Natural killer cell treated with Interleukin-12 subunit alpha and Interleukin-12 subunit beta and Interleukin-15 and Interleukin-18, amount 100 ng/mL, for 72 hours (primary cell): ENCODE results near the gene UNC79. TPM values are rescaled to one million over a fixed set of nuclear protein-coding genes. Genes with fewer than 3 reads are reported as not detected.

ENCODE experiments used
- ATAC-seq, 2 donors: fragments of 150-1000 bp; cut with Tn5 transposase in 1 of 2; sonication (Bioruptor Pico), chemical (Tn5 transposase) in 1 of 2; 2 replicates each; pipeline ENCODE4 v1.10.0; 2021
- DNase-seq: peaks from one replicate; pipeline ENCODE4 v3.0.0; 2022; ENCODE audit warnings: low spot score
- H3K27ac Mint-ChIP-seq, 2 donors: 1 replicate in 1 of 2; 2 replicates in 1 of 2; pipeline ENCODE4 v1.8.0; 2022; ENCODE audit warnings: mixed read lengths in 2 of 2, mild to moderate bottlenecking in 1 of 2, moderate library complexity in 1 of 2
- H3K27me3 Mint-ChIP-seq, 2 donors: 1 replicate in 1 of 2; 2 replicates in 1 of 2; pipeline ENCODE4 v1.8.0; 2022; ENCODE audit warnings: mixed read lengths in 2 of 2
- H3K36me3 Mint-ChIP-seq: one replicate; pipeline ENCODE4 v1.8.0; 2022; ENCODE audit warnings: mixed read lengths
- H3K4me1 Mint-ChIP-seq, 2 donors: 1 replicate in 1 of 2; 2 replicates in 1 of 2; pipeline ENCODE4 v1.8.0; 2022; ENCODE audit warnings: low read depth in 2 of 2, mixed read lengths in 2 of 2, mild to moderate bottlenecking in 1 of 2
- H3K4me3 Mint-ChIP-seq: one replicate; pipeline ENCODE4 v1.8.0; 2022; ENCODE audit warnings: mixed read lengths
- H3K9me3 Mint-ChIP-seq: 2 replicates; pipeline ENCODE4 v1.8.0; 2022; ENCODE audit warnings: mixed read lengths
- total RNA-seq, 2 donors: library from RNA; stranded (reverse); gene quantifications; one replicate each; pipeline ENCODE4 v1.2.3, GENCODE V29; 2022

Gene UNC79
- total RNA-seq, 2 donors from 2014 or later = 0.02 to 0.06 TPM

- H3K27ac Mint-ChIP-seq = no peak overlapping the region
- no peaks in the 10 kb centered on the region for H3K9me3 Mint-ChIP-seq
- peaks cover 0 to 2% of the 10 kb centered on the region in 2 donors for H3K27me3 Mint-ChIP-seq
- no peak overlapping the region for H3K4me3 Mint-ChIP-seq
- ATAC-seq (no peak), DNase-seq (no peak)
- H3K4me1 Mint-ChIP-seq = no peaks in the 10 kb centered on the region
- no peaks in the 10 kb centered on the region for H3K36me3 Mint-ChIP-seq
Observed at GRCh38 chr14:93715279-93715927, 284.7 kb downstream of the UNC79 start.

DNA sequence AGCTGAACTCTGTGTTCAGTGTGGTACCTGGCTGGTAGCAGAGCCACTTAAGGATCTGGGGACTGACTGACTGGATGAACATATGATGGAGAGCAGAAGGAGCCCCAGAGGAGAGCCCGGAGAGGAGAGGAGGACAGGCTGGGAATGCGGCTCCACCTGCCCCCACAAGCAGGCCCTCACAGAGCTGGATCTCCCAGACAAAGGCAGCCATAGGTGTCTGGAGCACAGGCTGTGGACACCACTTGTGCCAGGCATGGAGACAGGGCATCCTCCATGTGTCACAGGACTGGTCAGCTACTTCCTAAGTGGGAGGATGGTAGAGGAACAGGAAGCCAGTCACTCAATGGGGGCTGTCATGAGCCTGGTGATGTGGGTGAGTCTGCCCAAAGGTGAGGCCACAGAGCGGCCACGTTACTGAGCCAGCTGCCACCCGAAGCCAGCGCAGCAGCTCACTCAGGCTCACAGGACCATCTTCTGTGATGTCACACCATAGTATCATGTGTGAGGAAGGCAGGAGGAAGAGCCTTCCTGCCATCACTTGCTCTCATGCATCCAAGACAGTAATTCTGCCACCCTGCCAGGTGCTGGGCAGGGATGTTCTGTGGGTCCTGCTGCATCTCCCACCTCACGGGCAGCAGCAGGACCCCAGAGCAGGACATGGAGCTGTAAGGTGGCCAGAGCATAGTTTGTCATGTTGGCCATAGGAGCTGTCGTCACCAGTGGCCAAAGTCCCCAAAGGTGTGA, 285.4 kb downstream of the UNC79 start:
- Mint-ChIP-seq H3K36me3 (no peaks in the 10 kb centered on the region), H3K4me1 (no peaks in the 10 kb centered on the region), H3K9me3 (no peaks in the 10 kb centered on the region), H3K27ac (no peak overlapping the region), H3K4me3 (no peak overlapping the region), H3K27me3 (peaks cover 0 to 2% of the 10 kb centered on the region in 2 donors)
- no peak for ATAC-seq
- no peak for DNase-seq

- Mint-ChIP-seq H3K27ac (no peak overlapping the region), H3K27me3 (peaks cover 0 to 2% of the 10 kb centered on the region in 2 donors), H3K4me3 (no peak overlapping the region), H3K36me3 (no peaks in the 10 kb centered on the region), H3K4me1 (peaks cover 0 to 6% of the 10 kb centered on the region in 2 donors), H3K9me3 (no peaks in the 10 kb centered on the region)
- ATAC-seq (peak in 1 of 2 donors; percentile 7), DNase-seq (no peak)
Observed at GRCh38 chr14:93716746-93717667, 286.3 kb downstream of the UNC79 start.

DNA sequence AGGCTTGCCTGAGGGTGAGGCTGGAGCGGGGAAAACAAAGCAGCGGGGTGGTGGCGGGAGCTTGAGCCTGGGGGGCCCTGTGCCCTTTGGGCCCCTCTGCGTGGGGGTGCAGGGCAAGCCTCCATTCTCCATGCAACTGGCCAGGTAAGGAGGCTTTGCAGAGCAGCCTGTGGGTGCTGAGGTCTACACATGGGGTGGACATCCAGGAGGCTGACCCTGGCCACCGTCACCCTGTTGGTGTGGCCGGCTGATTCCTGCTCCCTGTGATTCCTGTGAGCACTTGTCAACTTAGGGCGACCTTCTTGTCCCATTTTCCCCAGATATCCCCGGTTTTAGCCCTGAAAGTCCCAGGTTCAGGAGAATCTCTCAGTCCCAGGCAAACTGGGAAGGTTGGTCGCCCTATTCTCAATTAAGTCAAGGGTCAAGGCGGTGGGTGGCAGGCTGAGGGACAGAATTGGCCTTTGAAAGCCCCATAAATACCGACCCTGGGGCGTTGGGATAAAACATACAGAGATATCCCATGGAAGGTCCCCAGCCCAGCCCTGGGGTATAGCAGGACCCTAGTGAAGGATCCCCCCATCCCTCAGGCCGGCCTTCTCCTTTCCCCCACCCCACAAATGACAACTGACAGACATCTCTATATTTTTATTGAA, 287.1 kb downstream of the UNC79 start:
- Mint-ChIP-seq H3K9me3 (peaks cover 5% of the 10 kb centered on the region), H3K27me3 (peaks cover 0 to 2% of the 10 kb centered on the region in 2 donors), H3K36me3 (no peaks in the 10 kb centered on the region), H3K4me1 (peaks cover 0 to 6% of the 10 kb centered on the region in 2 donors), H3K4me3 (no peak overlapping the region), H3K27ac (no peak overlapping the region)
- DNase-seq = no peak
- ATAC-seq = no peak

DNA sequence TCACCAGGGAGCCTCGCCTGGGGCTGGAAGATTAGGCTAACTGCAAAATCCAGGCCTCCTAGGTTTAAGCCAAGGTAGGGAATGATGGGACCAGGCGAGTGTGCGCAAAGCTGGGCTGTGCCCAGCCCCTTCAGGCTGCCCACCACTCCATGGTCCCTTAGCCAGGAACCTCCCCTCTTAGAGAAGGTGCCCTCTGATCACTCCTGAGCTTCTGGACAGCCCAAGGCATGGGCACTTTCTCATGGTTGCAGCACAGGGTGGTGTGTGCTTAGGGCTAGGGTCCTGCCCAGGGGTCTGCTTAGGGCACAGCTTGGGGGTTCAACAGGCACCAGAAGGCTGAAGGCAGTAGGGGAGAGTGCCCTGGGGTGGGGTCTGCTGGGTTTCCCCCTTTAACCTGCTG, 288.5 kb downstream of the UNC79 start:
- Mint-ChIP-seq H3K4me3 (no peak overlapping the region), H3K27me3 (peaks cover 0 to 2% of the 10 kb centered on the region in 2 donors), H3K9me3 (peaks cover 5% of the 10 kb centered on the region), H3K4me1 (peaks cover 0 to 6% of the 10 kb centered on the region in 2 donors), H3K27ac (no peak overlapping the region), H3K36me3 (no peaks in the 10 kb centered on the region)
- no peak for DNase-seq
- ATAC-seq = no peak

- no peak overlapping the region for H3K27ac Mint-ChIP-seq
- peaks cover 0 to 6% of the 10 kb centered on the region in 2 donors for H3K4me1 Mint-ChIP-seq
- no peak for ATAC-seq
- peaks cover 0 to 2% of the 10 kb centered on the region in 2 donors for H3K27me3 Mint-ChIP-seq
- no peak overlapping the region for H3K4me3 Mint-ChIP-seq
- H3K9me3 Mint-ChIP-seq = peaks cover 5% of the 10 kb centered on the region
- no peaks in the 10 kb centered on the region for H3K36me3 Mint-ChIP-seq
- no peak for DNase-seq
Observed at GRCh38 chr14:93720076-93720815, 289.5 kb downstream of the UNC79 start.

- no peaks in the 10 kb centered on the region for H3K27me3 Mint-ChIP-seq
- H3K27ac Mint-ChIP-seq = no peak overlapping the region
- H3K9me3 Mint-ChIP-seq = peaks cover 5% of the 10 kb centered on the region
- no peak overlapping the region for H3K4me3 Mint-ChIP-seq
- no peaks in the 10 kb centered on the region for H3K36me3 Mint-ChIP-seq
- ATAC-seq = no peak
- peaks cover 0 to 6% of the 10 kb centered on the region in 2 donors for H3K4me1 Mint-ChIP-seq
- DNase-seq = no peak
Observed at GRCh38 chr14:93720981-93721483, 290.3 kb downstream of the UNC79 start.

DNA sequence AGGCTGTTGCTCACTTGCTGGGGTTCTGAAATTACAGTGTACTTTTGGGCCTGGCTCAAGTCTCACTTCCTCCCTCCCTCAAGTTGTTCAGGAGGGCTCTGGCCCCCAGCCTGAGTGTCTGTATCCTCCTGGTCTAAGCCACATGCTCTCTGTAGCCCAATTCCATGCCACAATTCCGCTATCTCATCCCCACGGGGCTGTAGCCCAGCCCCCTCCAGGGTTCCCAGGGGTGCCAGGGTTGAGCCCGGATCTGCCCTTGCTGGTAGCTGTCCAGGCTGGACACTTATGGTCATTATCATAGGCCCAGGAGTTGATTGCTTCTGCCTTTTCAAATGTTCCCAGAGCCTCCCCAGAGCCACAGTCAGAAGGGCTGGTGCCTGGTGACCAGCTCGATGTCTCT, 292.3 kb downstream of the UNC79 start:
- peaks cover 5% of the 10 kb centered on the region for H3K9me3 Mint-ChIP-seq
- H3K27ac Mint-ChIP-seq = no peak overlapping the region
- no peaks in the 10 kb centered on the region for H3K36me3 Mint-ChIP-seq

DNA sequence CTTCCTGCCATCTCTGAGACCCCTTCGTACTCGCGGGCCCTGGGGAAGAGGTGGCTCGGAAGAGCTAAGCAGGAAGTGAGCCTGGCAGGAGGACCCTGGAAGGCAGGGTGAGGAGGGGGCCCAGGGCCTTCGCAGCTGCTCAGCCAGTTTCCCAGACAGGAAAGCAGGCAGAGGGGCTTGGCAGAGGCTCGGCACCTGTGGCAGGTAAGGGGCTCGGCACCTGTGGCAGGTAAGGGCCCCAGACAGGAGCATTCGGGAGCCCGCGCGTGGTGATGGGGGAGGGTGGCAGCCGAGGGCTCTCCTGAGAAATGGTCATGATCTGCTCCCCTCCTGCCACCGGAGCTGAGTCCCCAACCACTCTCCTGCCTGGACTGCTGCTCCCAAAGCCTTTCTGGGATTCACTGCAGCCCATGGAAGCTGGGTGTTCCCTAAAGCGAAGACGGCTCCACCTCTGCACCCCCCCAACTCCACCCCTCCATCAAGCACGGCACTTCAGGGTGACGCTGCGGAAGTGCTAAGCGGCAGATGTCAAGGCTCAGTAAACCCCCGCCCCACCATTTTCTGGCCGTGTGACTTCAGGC, 294.4 kb downstream of the UNC79 start:
- ATAC-seq (no peak), DNase-seq (no peak)
- Mint-ChIP-seq H3K9me3 (peaks cover 5% of the 10 kb centered on the region), H3K27me3 (no peaks in the 10 kb centered on the region), H3K36me3 (no peaks in the 10 kb centered on the region), H3K27ac (no peak overlapping the region), H3K4me3 (no peak overlapping the region), H3K4me1 (peaks cover 0 to 6% of the 10 kb centered on the region in 2 donors)

More for the DNA sequence above, 292.3 kb downstream of the UNC79 start:
- Mint-ChIP-seq H3K4me1 (peaks cover 0 to 6% of the 10 kb centered on the region in 2 donors), H3K27me3 (no peaks in the 10 kb centered on the region), H3K4me3 (no peak overlapping the region)
- no peak for DNase-seq
- ATAC-seq = no peak

- ATAC-seq (no peak), DNase-seq (no peak)
- peaks cover 5% of the 10 kb centered on the region for H3K9me3 Mint-ChIP-seq
- H3K4me1 Mint-ChIP-seq = peaks cover 0 to 6% of the 10 kb centered on the region in 2 donors
- H3K27me3 Mint-ChIP-seq = no peaks in the 10 kb centered on the region
- no peak overlapping the region for H3K27ac Mint-ChIP-seq
- no peak overlapping the region for H3K4me3 Mint-ChIP-seq
- H3K36me3 Mint-ChIP-seq = no peaks in the 10 kb centered on the region
Observed at GRCh38 chr14:93725993-93726392, 295.3 kb downstream of the UNC79 start.

DNA sequence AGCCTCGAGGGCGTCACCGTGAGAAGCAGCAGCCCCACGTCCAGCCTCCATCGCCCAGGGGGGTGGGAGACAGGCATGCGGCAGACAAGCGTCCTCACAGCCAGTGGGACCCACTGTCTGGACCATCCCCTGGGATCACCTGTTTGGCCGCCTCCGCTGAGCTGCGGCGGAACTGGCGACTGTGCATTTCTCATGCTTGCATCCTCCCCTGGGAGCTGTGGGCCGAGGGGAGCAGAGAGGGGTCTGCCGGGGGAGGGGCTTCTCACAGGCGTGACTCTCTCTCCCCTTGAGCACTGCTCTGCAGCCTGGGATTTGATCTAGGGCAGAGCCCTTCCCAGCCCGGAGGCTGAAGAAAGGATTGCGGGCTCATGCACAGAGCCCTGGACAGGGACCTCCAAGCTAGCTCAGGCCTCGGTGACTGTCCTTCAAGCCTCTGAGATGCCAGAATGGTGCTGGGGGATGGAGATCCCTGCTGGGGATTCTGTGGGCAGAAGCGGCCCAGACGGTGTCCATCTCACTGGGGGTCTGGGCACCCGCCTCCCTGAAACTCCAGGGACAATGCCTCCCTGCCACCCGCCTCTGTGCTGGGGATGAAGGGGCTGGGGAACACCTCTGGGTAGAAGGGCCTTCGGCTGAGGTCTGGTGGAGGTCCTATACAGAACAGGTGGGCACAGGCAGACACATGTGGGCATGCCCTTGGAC, 296.5 kb downstream of the UNC79 start:
- no peak overlapping the region for H3K27ac Mint-ChIP-seq
- peaks cover 5% of the 10 kb centered on the region for H3K9me3 Mint-ChIP-seq
- H3K27me3 Mint-ChIP-seq = no peaks in the 10 kb centered on the region
- no peak overlapping the region for H3K4me3 Mint-ChIP-seq
- no peaks in the 10 kb centered on the region for H3K4me1 Mint-ChIP-seq
- ATAC-seq (no peak), DNase-seq (peak; percentile 51)
- H3K36me3 Mint-ChIP-seq = no peaks in the 10 kb centered on the region
